GM19397 (cell line): ENCODE results near the gene PDLIM1.
"Not testable (repeated sequence)": the region's sequence is repeated elsewhere in the genome, so short reads cannot be mapped to it uniquely, and the experiment has no call there.

ENCODE experiments used
- ATAC-seq: cut with Tn5 transposase; IDR thresholded peaks from one replicate; pipeline ENCODE4 v1.9.1; 2021; ENCODE audit warnings: mild to moderate bottlenecking, moderate library complexity; ENCODE audit not compliant: unreplicated experiment

PDLIM1 gene

DNA sequence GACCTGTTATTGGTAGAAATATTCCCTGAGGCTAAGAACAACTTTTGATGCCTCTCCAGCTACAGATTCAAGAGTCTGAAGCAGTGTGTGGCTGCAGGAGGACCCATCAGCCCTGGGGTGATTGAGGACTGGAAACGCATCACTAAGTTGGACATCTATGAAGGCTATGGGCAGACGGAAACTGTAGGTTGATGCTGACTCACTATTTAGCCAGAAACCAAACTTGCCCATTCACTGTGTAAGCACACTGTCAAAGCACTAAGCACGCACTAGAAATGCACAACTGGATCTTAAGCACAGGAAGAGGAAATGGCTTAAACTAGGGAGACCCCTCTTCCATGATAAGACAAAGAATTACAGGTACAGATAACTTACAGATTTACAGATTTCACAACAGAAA is 76.0 kb downstream of the PDLIM1 start:
- ATAC-seq: no peak

DNA sequence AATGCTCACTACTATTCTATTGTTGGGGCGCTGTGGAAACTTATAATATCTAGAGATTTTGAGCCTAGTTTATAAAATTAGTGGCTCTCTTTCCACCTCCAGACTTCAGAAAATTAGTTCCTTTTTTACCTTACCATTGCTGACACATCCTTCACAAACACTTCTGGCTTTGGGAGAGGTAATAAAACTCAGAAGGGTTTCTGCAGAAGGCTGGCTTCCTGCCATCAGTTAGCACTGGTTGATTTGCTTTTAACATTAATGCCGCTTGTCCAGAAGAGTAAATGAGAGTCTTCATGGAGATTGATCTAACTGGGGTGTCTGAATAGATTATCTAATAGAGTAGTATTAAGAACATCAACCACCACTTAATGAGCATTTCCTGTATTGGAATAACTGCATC is 76.4 kb downstream of the PDLIM1 start:
- no peak for ATAC-seq

DNA sequence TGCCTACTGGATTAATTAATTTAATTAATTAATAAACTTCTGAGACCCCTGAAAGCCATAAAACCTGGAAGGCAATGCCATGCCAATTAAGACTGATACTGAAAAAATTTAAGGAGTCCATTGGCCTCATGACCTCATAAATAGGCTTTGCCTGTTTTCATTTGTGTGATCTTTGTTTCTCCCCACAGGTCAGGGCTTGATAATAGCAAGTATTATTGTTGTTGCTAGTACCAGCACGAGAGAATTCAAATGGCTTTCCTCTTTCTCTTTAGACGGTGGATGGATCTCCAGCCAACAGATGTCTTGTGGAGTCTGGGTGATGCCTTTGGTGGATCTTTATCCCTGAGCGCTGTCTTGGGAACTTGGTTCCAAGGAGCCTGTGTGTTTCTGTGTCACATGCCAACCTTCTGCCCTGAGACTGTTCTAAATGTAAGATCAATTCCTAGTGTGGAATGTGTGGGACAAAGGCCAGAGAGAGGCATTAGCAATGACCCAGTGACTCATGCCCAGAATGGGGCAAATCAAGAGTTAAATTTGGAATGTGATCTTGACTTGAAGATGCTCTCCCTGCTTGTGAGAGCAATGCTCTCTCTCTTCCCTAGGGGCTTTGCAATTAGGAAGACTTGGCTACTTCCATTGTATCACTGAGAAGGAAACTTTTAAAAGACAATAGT is 79.1 kb downstream of the PDLIM1 start:
- no peak for ATAC-seq

DNA sequence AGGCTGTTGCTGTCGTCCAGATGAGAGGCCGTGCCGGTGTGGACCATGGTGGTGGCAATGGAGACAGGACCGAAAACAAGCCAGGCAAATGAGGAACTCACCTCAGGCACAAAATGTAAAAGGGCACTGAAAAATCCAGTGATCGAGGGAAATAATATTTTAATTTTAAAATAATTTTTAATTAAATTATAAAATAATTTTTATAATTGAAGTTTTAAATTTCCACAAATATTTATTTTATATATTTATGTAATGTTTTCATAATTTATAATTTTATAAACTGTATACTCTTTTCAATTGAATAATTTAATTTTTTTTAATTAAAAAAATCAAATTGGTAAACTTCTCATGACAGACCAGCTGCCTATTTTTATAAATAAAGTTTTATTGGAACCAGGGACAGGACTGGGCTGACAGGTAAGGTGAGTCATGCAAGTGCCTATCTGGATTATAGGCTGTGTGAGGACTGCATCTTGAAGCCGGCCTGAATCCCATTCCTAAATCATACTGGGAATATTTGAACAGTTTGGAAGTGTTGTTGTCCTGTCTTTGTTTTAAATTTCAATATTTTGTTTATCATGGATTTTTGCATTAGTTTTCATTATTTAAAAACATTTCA is 81.2 kb downstream of the PDLIM1 start:
- ATAC-seq: no peak

DNA sequence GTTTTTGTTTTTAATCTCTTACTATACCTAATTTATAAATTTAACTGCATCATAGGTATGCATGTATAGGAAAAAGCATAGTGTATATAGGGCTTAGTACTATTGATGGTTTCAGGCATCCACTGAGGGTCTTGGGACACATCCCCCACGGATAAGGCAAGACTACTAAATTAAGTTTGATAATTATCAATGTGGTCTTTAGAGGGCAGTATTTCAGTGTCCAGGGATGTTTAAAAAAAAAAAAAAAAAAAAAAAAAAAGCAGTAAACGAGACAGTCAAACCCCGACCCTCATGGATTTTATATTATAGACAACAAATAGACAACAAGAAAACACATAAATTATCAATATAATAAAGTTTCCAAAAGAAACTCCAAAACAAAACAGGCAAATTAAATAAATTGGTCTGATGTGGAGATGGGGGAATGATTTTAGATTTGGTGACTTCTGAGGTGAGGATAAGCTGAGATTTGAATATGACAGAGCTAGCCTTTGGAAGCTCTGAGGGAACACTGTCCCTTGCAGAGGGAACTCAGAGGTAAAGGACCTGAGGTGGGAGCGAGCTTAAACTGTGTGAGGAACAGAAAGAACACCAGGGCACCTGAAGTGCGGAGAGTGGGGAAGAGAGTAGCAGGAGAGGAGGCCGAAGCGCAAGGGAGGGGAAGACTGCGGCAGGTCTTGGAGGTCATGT is 82.0 kb downstream of the PDLIM1 start:
- ATAC-seq: no peak

DNA sequence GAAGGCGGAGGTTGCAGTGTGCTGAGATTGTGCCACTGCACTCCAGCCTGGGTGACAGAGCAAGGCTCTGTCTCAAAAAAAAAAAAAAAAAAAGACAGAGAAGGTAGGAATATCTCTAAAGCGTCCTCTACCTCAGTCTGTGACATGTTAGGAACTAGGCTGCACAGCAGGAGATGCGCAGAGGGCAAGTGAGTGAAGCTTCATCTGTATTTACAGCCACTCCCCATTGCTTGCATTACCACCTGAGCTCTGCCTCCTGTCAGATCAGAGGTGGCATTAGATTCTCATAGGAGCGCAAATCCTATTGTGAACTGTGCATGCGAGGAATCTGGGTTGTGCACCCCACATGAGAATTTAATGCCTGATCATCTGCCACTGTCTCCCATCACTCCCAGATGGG is 87.9 kb downstream of the PDLIM1 start:
- not testable (repeated sequence) for ATAC-seq

DNA sequence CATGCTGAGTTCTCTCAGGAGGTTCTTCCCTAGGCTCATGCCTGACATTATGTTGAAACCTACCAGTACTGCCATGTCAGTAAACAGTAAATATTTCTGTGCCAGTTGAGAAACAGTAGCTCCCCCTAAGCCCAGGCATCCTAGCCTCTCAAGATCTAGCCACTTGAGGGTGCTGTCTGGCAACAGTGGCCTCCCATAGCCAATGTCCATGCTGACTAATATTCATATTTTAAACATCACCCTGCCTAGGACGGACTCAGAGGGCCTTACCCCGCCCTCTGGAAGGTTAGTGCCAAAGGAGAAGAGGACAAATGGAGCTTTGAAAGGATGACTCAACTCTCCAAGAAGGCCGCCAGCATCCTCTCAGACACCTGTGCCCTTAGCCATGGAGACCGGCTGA is 89.1 kb downstream of the PDLIM1 start:
- ATAC-seq: no peak

DNA sequence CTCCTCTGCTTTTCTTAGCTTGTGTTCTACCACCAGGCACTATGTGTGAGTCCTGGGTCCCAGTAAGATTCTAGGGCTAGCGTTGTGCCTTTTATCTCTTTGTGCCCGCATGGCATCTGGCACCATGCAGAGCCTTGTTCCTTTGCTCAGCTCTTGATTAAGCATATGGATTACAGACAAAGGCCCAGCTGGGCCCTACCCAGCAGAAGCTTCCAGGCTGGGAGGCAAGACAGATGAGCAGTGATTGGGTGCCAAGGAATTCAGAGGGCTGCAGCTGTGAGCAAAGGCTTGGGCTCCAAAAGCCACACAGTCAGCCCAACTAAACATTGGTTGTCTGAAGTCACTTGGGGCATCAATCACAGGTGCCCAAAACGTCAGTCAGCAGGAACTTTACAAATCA is 94.8 kb downstream of the PDLIM1 start:
- no peak for ATAC-seq

DNA sequence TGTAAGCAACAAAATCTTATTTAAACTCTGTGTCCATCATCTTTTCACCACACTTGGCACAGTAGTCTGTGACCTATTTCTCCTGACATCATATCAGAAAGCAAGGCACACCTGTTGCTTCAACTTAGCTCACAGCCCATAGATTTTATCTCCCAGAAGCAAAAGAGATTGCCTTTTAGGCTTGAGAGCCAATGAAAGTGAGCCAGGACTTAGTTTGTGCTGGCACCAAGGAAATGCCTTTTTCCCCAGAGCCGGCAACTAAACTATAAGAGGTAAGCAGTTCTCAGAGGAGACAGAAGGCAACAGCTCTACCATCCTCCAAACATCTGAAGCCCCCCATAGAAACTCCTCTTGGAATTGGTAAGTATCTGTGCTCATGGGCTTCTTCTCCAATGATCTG is 96.9 kb downstream of the PDLIM1 start, which contains the start of gene ACSM6:
Gene ACSM6 (plus strand): TSS at position 295 of the 400 bp plus-strand sequence. CDS start 248 bp downstream, outside the sequence.
- no peak for ATAC-seq

DNA sequence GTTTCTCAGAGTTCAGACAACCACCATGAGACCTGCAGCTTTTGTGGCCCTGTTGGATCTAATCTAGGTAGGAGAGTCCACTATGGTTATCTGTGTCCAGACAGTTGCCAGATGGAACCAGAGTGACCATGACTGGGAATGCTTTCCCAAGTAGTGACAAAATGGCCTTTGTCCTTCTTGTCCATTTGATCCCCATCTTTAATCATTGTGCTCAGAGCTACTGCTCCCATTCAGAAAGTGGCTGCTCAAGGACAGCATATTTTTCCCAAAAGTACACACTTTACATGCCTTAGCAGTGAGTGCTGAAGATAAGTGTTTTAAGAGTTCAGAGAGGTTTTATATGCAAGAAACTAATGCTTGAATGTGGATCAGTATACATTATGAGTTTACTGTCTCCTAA is 102.2 kb downstream of the PDLIM1 start:
- ATAC-seq: no peak

DNA sequence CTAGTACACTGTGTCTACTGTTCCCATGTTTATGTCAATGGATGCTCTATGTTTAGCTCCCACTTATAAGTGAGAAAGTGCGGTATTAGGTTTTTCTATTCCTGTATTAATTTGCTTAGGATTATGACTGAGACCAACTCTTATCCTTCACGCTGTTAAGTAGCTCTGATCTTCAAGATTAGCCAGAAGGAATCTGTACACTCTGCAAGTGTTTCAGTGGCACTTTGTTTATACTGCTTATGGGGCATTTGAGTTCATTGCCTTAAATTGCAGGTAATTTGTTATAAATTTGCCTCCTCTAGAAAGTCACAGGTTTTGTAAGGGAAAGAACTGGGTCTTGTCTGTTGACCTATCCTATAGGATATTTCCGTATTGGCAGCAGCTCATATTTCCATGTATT is 103.2 kb downstream of the PDLIM1 start:
- ATAC-seq: no peak
